GM18868 (cell line): ENCODE results near the gene LTO1.

ENCODE experiments used
- ATAC-seq: cut with Tn5 transposase; IDR thresholded peaks from one replicate; pipeline ENCODE4 v1.9.1; 2021; ENCODE audit warnings: mild to moderate bottlenecking, moderate library complexity; ENCODE audit not compliant: unreplicated experiment

Gene LTO1

DNA sequence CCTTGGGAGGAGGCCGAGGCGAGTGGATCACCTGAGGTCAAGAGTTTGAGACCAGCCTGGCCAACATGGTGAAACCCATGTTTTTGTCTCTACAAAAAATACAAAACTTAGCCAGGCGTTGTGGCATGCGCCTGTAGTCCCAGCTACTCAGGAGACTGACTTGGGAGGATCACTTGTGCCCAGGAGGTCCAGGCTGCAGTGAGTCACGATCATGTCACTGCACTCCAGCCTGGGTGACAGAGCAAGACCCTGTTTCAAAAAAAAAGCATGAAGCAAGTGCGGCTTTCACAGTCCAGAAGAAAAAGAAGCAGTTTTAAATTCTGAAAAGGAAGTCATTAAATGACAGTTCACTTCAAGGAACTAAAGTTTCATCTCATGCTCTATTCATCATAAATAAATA is 7.1 kb upstream of the LTO1 start:
- ATAC-seq = no peak

GRCh38 chr11:69680688-69681087 is 5.5 kb upstream of the LTO1 start:
- no peak for ATAC-seq

DNA sequence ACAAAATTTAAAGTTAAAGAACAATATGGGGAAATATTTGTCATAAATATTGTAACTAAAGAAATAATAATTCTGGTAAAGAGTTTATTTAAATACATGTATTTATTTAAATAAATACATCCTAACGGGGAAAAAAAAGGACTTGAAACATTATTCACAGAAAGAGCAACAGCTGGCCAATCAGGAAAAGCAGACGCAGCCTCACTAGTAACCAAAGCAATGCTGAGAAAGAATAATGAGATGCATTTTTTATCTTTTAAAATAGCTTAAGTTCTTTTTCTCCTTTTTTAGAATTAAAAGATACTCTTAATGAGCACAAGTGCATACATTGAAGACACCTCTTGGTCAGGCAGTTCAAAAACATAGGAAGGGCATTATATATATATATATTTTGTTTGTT is 2.6 kb upstream of the LTO1 start:
- ATAC-seq = no peak

GRCh38 chr11:69674267-69674885 is 777 bp downstream of the LTO1 start:
- no peak for ATAC-seq

DNA sequence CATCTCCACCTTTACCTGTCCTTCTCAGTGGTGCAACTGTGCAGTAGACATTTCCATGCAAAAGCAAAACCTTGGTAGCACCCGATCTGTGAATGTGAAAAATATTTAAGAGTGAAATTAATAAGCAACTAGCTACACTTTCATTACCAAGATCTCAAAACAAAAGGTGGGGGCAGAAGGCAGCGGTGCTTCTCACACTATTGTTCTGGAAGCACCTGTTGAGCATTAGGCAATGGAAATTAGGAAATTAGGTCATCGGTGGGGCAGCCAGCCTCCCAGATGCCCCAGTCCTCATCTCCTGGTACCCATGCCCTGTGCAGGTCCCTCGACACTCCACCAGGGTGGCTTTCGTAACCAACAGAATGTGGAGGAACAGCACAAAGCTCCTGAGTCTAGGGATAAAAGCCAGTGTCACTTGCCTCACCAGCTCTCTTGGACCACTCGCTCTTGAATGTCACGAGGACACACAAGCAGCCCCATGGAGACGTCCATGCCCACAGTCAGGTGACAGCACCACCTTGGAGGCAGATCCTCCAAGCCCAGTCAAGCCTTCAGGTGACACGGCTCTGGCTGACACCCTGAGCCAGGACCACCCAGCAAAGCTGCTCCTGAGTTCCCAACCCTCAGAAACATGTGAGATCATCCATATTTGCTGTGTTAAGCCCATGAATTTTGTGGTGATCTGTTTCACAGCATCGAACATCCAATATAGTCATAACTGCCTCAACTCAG is 3.3 kb downstream of the LTO1 start:
- no peak for ATAC-seq

DNA sequence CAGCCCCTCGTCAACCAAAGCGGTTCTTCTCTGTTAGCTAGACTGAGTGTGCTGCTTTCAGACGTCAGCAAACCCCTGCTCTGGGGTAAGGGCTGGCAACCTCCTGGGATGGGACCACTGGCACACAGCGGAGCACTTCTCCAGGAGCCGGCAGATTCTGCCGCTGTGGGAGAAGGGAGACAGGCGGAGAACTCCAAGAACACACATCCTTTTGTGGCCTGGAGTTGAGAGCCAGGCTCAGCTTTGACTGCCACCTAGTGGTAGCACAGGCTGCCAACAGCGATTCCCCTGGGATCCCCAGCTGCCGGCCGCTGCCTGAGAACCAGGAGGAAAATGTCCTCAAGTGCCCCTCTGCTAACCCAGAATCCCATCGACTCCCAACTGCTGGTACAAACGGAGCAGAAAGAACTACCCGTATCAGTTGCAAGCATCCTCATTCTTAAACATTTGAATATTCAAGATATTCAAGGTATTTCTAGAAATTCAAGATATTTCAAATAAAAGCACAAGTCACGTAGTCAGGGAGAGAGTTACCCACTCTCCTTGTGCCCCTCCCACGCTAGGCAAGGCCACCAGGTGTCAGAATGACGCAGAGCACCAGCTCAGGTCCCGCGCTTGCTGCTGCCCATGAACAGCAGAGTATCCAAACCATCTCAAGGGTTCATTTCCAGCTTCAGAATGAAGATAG is 4.9 kb downstream of the LTO1 start:
- ATAC-seq = no peak

GRCh38 chr11:69669486-69669885 is 5.7 kb downstream of the LTO1 start:
- ATAC-seq = no peak

GRCh38 chr11:69667619-69668604 is 7.2 kb downstream of the LTO1 start:
- ATAC-seq = no peak

DNA sequence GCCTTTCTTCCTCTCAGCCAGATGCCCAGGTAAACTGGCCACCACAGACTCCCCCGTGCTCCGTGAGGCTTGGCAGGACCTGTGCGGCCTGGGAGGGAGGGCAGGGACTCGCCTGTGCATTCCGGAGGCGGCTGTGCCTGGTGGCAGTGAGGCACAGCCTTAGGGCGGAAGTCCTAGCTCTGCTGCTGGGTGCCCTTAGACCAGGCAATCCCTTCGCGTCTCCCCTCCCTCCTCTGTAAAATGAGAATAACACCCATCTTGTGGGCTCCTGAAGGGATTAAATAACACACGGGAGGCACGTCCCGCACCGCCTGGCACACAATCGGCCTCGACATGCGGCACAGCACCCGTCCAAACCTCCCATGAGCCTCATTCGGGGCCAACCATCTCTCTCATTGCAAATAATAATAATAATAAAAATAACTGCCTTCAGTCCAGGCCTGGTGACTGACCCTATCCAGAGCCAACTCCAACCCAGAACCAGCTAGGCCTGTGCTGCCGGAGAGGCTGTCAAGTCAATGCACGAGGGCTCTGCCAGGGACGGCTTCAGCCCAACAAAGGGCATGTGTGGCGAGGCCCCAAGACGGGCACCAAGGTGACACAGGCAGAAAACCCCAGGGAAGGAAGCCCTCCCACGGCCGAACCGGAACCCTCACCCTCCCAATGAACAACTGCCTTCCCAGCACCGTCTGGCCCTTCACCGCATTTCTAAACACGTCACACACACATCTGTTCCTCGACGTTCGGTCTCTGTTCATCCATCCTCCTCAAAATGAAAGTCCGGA is 8.2 kb downstream of the LTO1 start:
- ATAC-seq = no peak

GRCh38 chr11:69666261-69666660 is 8.9 kb downstream of the LTO1 start:
- no peak for ATAC-seq

GRCh38 chr11:69665669-69666068 is 9.5 kb downstream of the LTO1 start:
- ATAC-seq = no peak

- no peak for ATAC-seq
Observed at GRCh38 chr11:69664901-69665300, 10.3 kb downstream of the LTO1 start.

DNA sequence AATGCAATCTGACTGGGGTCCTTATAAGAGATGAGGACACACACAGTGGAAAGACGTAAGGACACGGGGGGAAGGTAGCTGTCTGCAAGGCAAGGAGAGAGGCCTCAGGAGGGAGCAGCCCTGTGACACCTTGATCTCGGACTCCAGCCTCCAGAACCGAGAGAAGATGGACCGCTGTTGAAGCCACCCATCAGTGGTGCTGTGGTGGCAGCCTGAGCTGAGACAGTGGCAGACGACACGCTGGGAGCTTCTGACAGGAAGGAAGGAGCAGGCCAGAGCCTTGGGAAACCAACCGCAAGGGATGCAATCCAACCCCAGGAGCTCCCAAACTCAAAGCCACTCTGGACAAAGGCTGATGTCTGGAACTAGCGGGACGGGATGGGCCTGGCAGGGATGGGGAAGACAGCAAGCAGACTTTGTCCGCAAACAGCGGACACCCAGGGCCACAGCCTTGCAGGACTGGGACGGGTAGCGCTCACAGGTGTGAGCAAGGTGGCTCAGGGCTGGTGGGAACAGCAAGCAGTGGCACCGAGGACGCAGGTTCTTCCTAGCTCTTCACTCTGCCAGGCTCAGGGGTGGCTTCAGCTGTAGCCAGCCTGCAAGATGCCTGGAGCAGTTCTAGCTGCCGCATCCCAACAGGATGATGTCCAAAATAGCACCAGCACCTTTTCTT is 10.9 kb downstream of the LTO1 start:
- ATAC-seq = no peak

- no peak for ATAC-seq
Observed at GRCh38 chr11:69663326-69663725, 11.8 kb downstream of the LTO1 start.

DNA sequence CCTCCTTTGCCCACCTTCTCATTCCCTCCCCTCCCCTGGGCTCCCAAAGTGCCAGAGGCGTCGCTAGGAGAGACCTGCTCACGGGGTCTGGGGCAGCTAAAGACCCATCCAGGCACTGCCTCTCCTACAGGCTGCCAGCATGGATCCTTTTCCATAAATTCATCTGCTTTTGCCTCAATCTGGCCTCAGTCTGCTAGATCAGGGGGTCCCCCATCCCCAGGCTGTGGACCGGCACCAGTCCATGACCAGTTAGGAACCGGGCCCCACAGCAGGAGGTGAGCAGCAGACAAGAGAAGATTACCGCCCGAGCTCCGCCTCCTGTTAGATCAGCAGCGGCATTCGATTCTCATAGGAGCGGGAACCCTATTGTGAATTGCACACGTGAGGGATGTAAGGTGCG is 12.3 kb downstream of the LTO1 start:
- ATAC-seq = no peak

- ATAC-seq = no peak
Observed at GRCh38 chr11:69662021-69662698, 13.0 kb downstream of the LTO1 start.

DNA sequence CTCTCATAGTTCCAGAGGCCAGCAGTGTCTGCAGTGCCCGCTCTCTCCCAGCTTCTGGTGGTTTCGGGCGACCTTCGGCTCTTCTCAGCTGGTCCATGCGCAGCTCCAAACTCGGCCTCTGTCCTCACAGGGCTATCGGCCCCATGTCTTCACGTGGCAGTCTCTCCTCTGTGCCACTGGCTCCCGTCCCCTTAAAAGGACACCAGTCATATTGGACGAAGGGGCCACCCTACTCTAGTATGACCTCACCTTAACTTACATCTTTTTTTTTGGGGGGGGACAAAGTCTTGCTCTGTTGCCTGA is 13.8 kb downstream of the LTO1 start:
- ATAC-seq = no peak

- no peak for ATAC-seq
Observed at GRCh38 chr11:69660001-69660500, 15.1 kb downstream of the LTO1 start.

- ATAC-seq = no peak
Observed at GRCh38 chr11:69659591-69659990, 15.6 kb downstream of the LTO1 start.
